GM06990 (cell line): ENCODE data around the gene ADAMTS2.
"Not testable (repeated sequence)": the region's sequence is repeated elsewhere in the genome, so short reads cannot be mapped to it uniquely, and the experiment has no call there.

ENCODE experiments used
- DNase-seq: peaks from one replicate; pipeline ENCODE4 v3.0.0-alpha.2; 2011; ENCODE audit not compliant: insufficient read length; ENCODE audit errors: extremely low read depth
- H3K27me3 ChIP-seq: replicated peaks from 2 replicates; pipeline ENCODE4 v1.6.0; 2011; ENCODE audit warnings: low read length; ENCODE audit not compliant: control insufficient read depth, insufficient read depth
- H3K36me3 ChIP-seq: 2 replicates; pipeline ENCODE4 v1.5.1; 2011; ENCODE audit warnings: low read length; ENCODE audit not compliant: control insufficient read depth, insufficient read depth
- H3K4me3 ChIP-seq: replicated peaks from 2 replicates; pipeline ENCODE4 v1.5.1; 2011; ENCODE audit warnings: low read depth, mild to moderate bottlenecking, control low read depth, low read length
- TF ChIP-seq, protein P1 (sequence below): IDR thresholded peaks from 2 replicates; pipeline ENCODE4 v1.5.1; 2011; ENCODE audit warnings: low read length, control low read depth, mild to moderate bottlenecking, inconsistent platforms; ENCODE audit not compliant: insufficient read depth, poor library complexity, severe bottlenecking

Gene ADAMTS2

DNA sequence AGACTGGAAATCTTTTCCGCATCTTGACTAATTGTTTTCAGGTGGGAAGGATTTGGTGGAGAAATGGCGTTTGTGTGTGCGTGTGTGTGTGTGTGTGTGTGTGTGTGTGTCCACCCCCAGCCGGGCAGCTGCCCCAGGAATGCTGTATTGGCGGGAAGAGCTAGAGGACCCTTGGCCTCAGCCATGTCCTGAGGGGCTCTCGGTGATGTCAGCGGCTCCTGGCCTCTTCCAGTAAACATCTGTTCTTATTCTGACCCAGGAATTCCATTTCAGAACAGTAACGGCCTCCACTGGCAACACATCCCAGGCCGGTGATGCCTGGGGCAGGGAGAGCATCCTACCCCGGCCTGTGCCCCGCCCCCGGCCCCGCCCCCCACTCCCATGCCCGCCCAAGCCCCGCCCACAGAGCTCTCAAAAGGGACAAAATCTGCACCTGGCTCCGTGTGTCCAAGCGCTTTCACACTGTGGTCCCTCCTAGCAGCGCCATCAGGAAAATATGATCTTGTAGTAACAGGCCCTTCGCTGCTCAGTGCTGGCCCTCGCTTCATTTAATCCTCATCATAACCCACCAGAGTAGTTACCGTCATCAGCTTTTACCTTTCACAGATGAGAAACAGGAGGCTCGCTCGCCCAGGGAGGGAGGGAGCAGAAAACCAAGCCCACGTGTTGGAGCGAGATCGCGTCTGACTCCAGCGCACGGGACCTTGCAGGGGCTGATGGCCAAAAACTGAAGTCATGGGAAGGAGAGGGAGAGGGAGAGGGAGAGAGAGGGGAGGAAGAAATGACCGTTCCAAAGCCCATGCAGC is 18.9 kb downstream of the ADAMTS2 start:
- TF ChIP-seq, protein P1, sequence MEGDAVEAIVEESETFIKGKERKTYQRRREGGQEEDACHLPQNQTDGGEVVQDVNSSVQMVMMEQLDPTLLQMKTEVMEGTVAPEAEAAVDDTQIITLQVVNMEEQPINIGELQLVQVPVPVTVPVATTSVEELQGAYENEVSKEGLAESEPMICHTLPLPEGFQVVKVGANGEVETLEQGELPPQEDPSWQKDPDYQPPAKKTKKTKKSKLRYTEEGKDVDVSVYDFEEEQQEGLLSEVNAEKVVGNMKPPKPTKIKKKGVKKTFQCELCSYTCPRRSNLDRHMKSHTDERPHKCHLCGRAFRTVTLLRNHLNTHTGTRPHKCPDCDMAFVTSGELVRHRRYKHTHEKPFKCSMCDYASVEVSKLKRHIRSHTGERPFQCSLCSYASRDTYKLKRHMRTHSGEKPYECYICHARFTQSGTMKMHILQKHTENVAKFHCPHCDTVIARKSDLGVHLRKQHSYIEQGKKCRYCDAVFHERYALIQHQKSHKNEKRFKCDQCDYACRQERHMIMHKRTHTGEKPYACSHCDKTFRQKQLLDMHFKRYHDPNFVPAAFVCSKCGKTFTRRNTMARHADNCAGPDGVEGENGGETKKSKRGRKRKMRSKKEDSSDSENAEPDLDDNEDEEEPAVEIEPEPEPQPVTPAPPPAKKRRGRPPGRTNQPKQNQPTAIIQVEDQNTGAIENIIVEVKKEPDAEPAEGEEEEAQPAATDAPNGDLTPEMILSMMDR, result no peak
- DNase-seq, result no peak
- H3K36me3 ChIP-seq, result no peaks in the 10 kb centered on the region
- H3K4me3 ChIP-seq, result no peak overlapping the region
- no peaks in the 10 kb centered on the region for H3K27me3 ChIP-seq

DNA sequence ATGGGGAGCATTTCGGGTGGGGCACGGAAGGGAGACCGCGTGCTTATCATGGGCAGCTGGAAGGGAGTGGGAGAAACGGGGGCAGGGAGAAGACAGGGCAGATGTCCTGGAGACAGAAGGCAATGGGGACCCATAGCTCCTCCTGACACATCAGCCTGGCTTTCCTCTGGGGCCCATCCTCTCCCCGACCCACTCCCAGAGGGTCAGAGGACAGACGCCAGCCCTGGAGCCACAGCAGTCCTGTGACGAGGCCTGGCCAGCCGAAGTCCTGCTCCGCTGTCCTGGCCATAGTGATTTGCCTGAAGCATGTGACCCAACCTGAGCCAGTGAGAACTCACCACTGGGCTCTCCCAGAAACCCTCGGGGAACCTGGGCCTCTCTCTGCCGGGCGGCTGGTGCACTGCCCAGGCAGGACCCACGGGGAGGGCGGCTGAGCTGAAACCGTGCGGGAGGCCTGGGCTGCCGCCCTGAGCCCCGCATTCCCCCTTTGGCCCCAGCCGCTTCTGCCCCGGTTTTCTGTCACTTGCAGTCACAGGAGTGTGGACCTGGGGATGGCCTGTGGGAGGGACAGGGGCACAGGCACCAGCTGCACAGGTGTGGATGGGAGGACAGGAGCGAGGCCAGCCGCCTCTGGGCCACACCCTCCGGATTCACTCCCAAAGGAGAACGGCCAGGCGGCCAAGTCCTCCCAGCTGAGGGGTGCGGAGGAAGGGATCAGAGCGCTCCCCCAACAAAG is 19.8 kb downstream of the ADAMTS2 start:
- TF ChIP-seq, protein P1, result no peak
- no peaks in the 10 kb centered on the region for H3K36me3 ChIP-seq
- no peaks in the 10 kb centered on the region for H3K27me3 ChIP-seq
- H3K4me3 ChIP-seq, result no peak overlapping the region
- no peak for DNase-seq

DNA sequence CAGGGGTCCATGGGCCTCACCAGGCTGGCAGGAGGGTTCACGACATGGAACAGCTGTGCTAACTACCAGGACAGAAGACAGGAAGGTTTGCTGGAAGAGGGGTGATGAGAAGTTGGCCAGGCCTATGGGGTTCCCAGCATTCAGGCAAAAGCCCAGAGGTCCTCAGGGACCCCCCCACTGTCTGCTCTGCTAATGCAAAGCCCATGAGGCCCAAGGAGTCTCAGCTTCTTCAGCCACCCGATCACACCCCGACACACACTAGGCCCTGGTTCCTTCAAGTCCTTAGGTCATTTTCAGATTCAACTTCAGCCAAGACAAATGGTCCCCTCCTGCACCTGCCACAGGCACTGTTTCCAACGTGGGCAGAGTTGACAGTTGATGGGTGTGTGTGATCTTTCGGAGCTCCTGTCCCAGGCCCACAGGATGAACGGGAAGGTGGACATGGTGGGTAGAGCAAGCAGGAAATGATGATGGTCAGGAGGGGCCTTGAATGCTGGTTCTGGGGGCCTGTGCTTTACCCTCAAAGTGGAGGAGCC is 20.4 kb downstream of the ADAMTS2 start:
- H3K4me3 ChIP-seq, result no peak overlapping the region
- TF ChIP-seq, protein P1, result no peak
- H3K27me3 ChIP-seq, result no peaks in the 10 kb centered on the region
- no peak for DNase-seq
- no peaks in the 10 kb centered on the region for H3K36me3 ChIP-seq

DNA sequence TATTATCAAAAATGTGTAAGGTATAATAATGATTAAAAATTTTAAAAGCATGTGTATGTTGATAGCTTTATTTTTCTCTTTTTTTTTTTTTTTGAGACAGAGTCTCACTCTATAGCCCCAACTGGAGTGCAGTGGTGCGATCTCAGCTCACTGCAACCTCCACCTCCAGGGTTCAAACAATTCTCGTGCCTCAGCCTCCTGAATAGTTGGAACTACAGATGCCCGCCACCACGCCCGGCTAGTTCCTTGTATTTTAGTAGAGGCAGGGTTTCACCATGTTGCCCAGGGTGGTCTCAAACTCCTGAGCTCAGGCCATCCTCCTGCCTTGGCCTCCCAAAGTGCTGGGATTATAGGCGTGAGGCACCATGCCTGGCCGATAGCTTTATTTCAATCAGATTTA is 20.9 kb downstream of the ADAMTS2 start:
- not testable (repeated sequence) for H3K27me3 ChIP-seq, H3K4me3 ChIP-seq, H3K36me3 ChIP-seq, DNase-seq

DNA sequence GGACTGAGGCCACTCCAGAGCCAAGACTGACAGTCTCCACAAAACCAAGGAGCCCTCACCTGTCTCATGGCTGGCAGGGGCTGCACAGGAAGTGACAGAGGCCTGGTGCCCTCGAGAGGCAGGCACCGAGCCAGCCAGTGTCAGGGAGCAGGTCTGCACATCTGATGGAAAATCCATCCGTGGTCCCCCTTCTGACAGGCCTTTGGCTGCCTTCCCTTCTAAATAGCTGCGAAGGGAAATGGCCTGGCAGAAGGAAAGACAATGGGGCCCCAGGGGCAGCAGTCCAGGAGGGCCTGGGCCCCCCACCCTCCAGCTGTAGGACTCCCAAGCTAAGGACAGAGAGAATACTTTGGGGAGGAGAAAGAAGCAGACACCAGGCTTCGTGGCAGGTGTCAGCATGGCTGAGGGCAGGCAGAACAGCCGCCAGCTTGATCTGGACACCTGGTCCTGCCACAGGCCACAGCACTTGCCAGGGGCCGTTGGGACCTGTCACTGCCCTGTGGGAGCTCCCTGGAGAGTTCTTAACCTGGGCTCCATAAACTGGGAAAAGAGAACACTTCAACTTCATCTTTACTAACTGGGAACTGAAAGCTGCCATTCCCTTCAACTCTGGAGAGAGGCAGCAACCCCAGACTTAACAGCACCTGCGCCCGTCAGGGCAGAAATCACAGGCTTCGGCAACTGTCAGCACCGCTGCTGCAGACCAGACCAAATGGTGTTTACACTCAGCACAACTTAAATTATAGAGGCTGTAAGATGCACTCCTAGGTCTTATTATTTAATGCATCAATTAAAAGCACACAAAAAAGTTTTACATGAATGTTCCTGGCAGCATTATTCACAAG is 22.0 kb downstream of the ADAMTS2 start:
- Histone ChIP-seq H3K27me3 (no peaks in the 10 kb centered on the region), H3K4me3 (no peak overlapping the region), H3K36me3 (no peaks in the 10 kb centered on the region)
- DNase-seq, result no peak
- TF ChIP-seq, protein P1, result no peak
